Mesendoderm (in vitro differentiated cells): Measurements from ENCODE around the gene ACAP3.

Experiments
- DNase-seq: peaks from one replicate; pipeline ENCODE4 v3.0.0; 2013
- H2AK5ac ChIP-seq: 2 replicates; pipeline ENCODE4 v1.6.1; 2013; ENCODE audit warnings: low read length, inconsistent platforms
- H2BK120ac ChIP-seq: 2 replicates; pipeline ENCODE4 v1.6.1; 2013; ENCODE audit warnings: low read depth, mild to moderate bottlenecking, low read length, moderate library complexity, mixed read lengths
- H2BK15ac ChIP-seq: replicated peaks from 2 replicates; pipeline ENCODE4 v1.6.1; 2013; ENCODE audit warnings: low read depth, mild to moderate bottlenecking, moderate library complexity
- H2BK5ac ChIP-seq: 2 replicates; pipeline ENCODE4 v1.6.1; 2013; ENCODE audit warnings: low read length, inconsistent platforms
- H3K18ac ChIP-seq: 2 replicates; pipeline ENCODE4 v1.6.1; 2013; ENCODE audit warnings: mild to moderate bottlenecking, low read length, mixed read lengths
- H3K23ac ChIP-seq: one replicate; pipeline ENCODE4 v1.6.1; 2013; ENCODE audit warnings: low read length
- H3K27ac ChIP-seq: 2 replicates; pipeline ENCODE4 v1.5.1; 2013; ENCODE audit warnings: low read depth, mild to moderate bottlenecking, inconsistent platforms, low read length, moderate library complexity
- H3K27me3 ChIP-seq: 2 replicates; pipeline ENCODE4 v1.6.1; 2013; ENCODE audit warnings: low read length, control low read depth, mild to moderate bottlenecking, inconsistent platforms; ENCODE audit not compliant: insufficient read depth, poor library complexity
- H3K36me3 ChIP-seq: 2 replicates; pipeline ENCODE4 v1.6.1; 2013; ENCODE audit warnings: low read length, inconsistent platforms; ENCODE audit not compliant: control insufficient read depth, insufficient read depth
- H3K4ac ChIP-seq: one replicate; pipeline ENCODE4 v1.6.1; 2013; ENCODE audit warnings: low read depth, mild to moderate bottlenecking, low read length, moderate library complexity
- H3K4me1 ChIP-seq: 2 replicates; pipeline ENCODE4 v1.6.1; 2013; ENCODE audit warnings: low read depth, low read length, inconsistent platforms; ENCODE audit not compliant: control insufficient read depth
- H3K4me2 ChIP-seq: 2 replicates; pipeline ENCODE4 v1.6.1; 2013; ENCODE audit warnings: low read length
- H3K4me3 ChIP-seq: 2 replicates; pipeline ENCODE4 v1.5.1; 2013; ENCODE audit warnings: mild to moderate bottlenecking, low read length
- H3K56ac ChIP-seq: one replicate; pipeline ENCODE4 v1.6.1; 2013; ENCODE audit warnings: low read length
- H3K79me1 ChIP-seq: 2 replicates; pipeline ENCODE4 v1.6.1; 2013; ENCODE audit warnings: low read length, inconsistent platforms
- H3K79me2 ChIP-seq: 2 replicates; pipeline ENCODE4 v1.6.1; 2013; ENCODE audit warnings: mild to moderate bottlenecking, low read length; ENCODE audit not compliant: control insufficient read depth, insufficient read depth
- H3K9ac ChIP-seq: 2 replicates; pipeline ENCODE4 v1.6.1; 2013; ENCODE audit warnings: low read length, inconsistent platforms
- H4K5ac ChIP-seq: one replicate; pipeline ENCODE4 v1.6.1; 2013; ENCODE audit warnings: low read length
- H4K8ac ChIP-seq: one replicate; pipeline ENCODE4 v1.6.1; 2013; ENCODE audit warnings: low read depth, mild to moderate bottlenecking, control low read depth, low read length, moderate library complexity
- WGBS: extraction: QIAGEN DNeasy Blood & Tissue Kit; methylation state at CpG from one replicate; pipeline ENCODE4 v1.1.7; 2013; ENCODE audit warnings: low lambda C conversion rate, missing lambda C conversion rate; ENCODE audit not compliant: insufficient coverage; ENCODE audit errors: extremely low coverage; 5-methylcytosine and 5-hydroxymethylcytosine counted together

The ACAP3 gene

DNA sequence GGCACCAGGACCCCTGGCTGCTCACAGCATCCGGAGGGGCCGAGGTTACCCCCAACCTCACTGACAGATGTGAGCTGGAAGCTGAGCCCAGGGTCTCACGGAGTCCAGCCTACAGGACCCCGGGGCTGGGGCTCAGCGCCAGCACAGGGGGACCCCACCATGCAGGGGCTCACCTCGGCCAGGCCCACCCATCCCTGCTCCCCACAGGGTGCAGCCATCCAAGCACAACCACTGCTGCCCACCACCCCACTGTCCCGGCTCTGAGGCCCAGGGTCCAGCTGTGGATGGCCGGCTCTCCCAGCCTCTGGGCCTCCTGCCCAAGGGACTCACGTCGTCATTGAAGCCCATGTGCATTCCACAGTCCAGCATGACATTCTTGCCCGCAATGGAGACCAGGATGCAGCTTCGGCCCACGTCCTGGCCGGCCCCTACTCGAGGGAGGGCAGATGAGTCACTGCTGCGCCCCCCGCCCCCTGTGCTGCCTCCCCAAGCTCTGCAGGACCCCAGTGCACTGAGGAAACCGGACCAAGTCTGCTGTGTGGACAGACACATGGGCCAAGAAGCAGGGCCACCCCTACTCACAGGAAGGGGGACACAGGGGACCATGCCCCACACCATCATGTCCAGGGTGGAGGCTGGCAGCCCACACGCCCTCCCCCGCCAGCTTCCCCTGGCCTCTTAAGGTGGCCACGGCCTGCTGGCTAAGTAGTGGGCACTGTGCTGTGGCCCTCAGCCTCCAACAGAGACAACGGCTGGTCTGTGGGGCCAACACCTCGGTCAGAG lies 13.1 kb upstream of the ACAP3 start:
- Histone ChIP-seq H3K36me3 (no peaks in the 10 kb centered on the region), H3K9ac (no peak overlapping the region), H2BK120ac (no peak overlapping the region), H3K4me2 (no peak overlapping the region), H3K27ac (no peak overlapping the region), H4K8ac (no peak overlapping the region), H2AK5ac (no peak overlapping the region), H3K4me3 (no peak overlapping the region), H3K56ac (no peak overlapping the region), H2BK5ac (no peak overlapping the region), H3K4ac (no peak overlapping the region), H2BK15ac (no peak overlapping the region), H3K18ac (no peak overlapping the region), H3K23ac (no peak overlapping the region), H4K5ac (no peak overlapping the region), H3K27me3 (no peaks in the 10 kb centered on the region), H3K79me2 (peaks cover 41% of the 10 kb centered on the region), H3K79me1 (peaks cover 26% of the 10 kb centered on the region), H3K4me1 (no peaks in the 10 kb centered on the region)
- no peak for DNase-seq
- WGBS = no CpG with 5 or more reads among the region's 23 CpGs

DNA sequence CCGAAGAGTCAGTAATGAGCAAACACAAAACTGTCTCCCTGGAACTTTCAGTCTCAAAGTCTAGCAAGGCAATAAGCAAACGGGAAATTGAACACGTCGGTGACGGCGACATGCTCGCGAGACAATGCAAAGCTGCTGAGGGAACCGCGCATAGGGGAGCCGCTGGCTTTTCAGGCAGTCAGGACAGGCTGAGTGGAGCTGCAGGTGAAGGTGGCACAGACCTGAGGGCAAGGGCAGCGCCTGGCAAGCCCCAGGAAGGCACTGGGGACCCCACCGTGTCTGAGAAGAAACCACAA lies 11.9 kb upstream of the ACAP3 start:
- no CpG with 5 or more reads among the region's 13 CpGs for WGBS
- DNase-seq = no peak
- Histone ChIP-seq H3K18ac (no peak overlapping the region), H3K4ac (no peak overlapping the region), H3K79me2 (peaks cover 38% of the 10 kb centered on the region), H2AK5ac (no peak overlapping the region), H4K5ac (no peak overlapping the region), H2BK5ac (no peak overlapping the region), H2BK120ac (no peak overlapping the region), H3K4me3 (no peak overlapping the region), H3K4me2 (no peak overlapping the region), H3K79me1 (peaks cover 24% of the 10 kb centered on the region), H4K8ac (no peak overlapping the region), H3K27me3 (no peaks in the 10 kb centered on the region), H3K27ac (no peak overlapping the region), H3K9ac (no peak overlapping the region), H3K23ac (no peak overlapping the region), H3K56ac (no peak overlapping the region), H2BK15ac (no peak overlapping the region), H3K36me3 (no peaks in the 10 kb centered on the region), H3K4me1 (peaks cover 2% of the 10 kb centered on the region)

DNA sequence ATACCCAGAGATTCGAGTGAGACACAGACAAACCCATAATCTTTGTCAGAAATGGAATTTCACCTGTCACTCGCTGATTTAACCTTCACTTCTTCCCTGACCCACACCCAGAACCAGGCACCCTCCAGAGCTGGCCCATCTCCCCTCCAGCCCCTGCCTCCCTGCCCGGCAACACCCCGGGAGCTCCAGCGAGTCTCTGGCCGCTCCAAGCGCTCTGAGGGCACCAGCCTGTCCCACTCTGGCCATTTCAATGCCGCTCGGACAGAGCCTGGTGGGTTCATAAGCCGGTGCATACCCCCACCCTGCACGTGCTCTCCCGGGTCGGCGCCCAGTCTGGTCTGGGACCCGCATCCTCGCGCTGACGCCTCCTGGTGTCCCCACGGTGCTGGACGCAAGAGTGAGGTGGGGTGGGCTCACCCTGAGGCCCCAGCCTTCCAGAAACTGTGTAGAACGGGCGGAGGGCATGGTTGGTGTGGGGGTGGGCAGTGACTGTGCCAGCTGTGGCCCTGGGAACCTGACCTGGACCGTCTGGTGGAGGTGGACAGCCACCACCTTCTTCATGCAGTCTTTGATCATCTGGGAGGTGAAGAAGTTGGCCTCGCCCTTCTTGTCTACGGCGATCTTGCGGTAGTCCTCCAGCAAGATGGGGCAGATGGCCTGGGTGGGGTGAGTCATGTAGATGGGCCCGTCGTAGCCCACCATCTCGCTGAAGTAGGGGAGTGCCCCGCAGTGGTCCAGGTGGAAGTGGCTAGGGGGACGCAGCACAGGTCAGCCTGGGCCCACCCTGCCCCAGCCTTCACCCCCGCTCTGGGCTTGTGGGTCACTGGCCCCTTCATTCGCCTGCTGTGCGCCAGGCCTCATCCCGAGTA lies 11.3 kb upstream of the ACAP3 start:
- Histone ChIP-seq H3K4ac (no peak overlapping the region), H2BK120ac (no peak overlapping the region), H3K56ac (no peak overlapping the region), H2AK5ac (no peak overlapping the region), H3K27me3 (no peaks in the 10 kb centered on the region), H3K18ac (no peak overlapping the region), H4K5ac (no peak overlapping the region), H3K23ac (no peak overlapping the region), H3K9ac (no peak overlapping the region), H3K79me2 (peaks cover 34% of the 10 kb centered on the region), H3K79me1 (peaks cover 24% of the 10 kb centered on the region), H2BK5ac (no peak overlapping the region), H2BK15ac (no peak overlapping the region), H3K4me3 (no peak overlapping the region), H4K8ac (no peak overlapping the region), H3K36me3 (peaks cover 4% of the 10 kb centered on the region), H3K4me1 (peaks cover 2% of the 10 kb centered on the region), H3K27ac (no peak overlapping the region), H3K4me2 (no peak overlapping the region)
- no CpG with 5 or more reads among the region's 36 CpGs for WGBS
- DNase-seq = no peak

DNA sequence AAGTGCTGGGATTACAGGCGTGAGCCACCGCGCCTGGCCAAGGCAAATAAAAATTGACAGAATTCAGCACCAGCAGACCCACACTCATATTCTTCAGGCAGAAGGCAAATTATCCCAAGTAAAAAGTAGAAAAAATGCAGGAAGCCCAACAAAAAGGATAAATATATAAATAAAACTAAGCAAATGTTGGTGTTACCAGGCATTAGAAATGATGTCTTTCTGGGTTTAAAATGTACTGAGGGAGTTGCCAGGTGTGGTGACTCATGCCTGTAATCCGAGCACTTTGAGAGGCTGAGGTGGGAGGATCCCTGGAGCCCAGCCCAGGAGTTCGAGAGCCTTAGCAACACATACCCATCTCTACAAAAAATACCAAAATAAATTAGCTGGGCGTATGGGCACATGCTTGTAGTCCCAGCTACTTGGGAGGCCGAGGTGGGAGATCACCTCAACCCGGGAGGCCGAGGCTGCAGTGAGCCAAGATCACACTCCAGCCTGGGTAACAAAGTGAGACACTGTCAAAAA lies 10.5 kb upstream of the ACAP3 start:
- H4K8ac ChIP-seq = no peak overlapping the region
- no peak overlapping the region for H3K4me3 ChIP-seq
- WGBS = no CpG with 5 or more reads among the region's 9 CpGs
- H3K4ac ChIP-seq = no peak overlapping the region
- H3K4me1 ChIP-seq = peaks cover 2% of the 10 kb centered on the region
- no peak overlapping the region for H3K27ac ChIP-seq
- peaks cover 22% of the 10 kb centered on the region for H3K79me1 ChIP-seq
- no peak overlapping the region for H4K5ac ChIP-seq
- DNase-seq = peak; percentile 72
- H3K9ac ChIP-seq = no peak overlapping the region
- no peak overlapping the region for H3K18ac ChIP-seq
- H3K36me3 ChIP-seq = peaks cover 10% of the 10 kb centered on the region
- no peak overlapping the region for H2BK120ac ChIP-seq
- no peak overlapping the region for H3K56ac ChIP-seq
- H3K79me2 ChIP-seq = peaks cover 30% of the 10 kb centered on the region
- H3K23ac ChIP-seq = no peak overlapping the region
- no peak overlapping the region for H2BK5ac ChIP-seq
- no peak overlapping the region for H3K4me2 ChIP-seq
- no peak overlapping the region for H2BK15ac ChIP-seq
- no peaks in the 10 kb centered on the region for H3K27me3 ChIP-seq
- H2AK5ac ChIP-seq = no peak overlapping the region

DNA sequence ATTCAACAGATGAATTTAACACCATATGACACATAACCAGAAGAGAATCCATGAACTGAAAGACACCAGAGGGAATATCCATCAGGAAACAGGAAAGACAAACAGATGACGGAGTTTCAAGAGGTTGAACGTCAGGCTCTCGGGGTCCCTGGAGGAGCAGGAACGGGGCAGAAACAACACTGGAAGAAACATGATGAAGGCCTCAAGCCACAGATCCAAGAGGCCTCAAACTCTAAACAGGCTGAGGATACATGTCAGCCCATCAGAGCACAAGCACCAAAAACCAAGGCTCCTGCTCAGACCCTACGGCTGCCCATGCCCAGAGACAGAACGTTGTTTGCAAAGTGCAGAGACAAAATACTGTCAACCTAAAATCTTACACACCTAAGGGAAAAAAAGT lies 9.7 kb upstream of the ACAP3 start:
- H4K8ac ChIP-seq = no peak overlapping the region
- H3K4me3 ChIP-seq = no peak overlapping the region
- no CpG with 5 or more reads among the region's 6 CpGs for WGBS
- no peak overlapping the region for H3K56ac ChIP-seq
- H3K27ac ChIP-seq = no peak overlapping the region
- H3K36me3 ChIP-seq = peaks cover 14% of the 10 kb centered on the region
- no peak overlapping the region for H4K5ac ChIP-seq
- H3K18ac ChIP-seq = no peak overlapping the region
- no peak overlapping the region for H3K4me2 ChIP-seq
- H3K79me1 ChIP-seq = peaks cover 19% of the 10 kb centered on the region
- no peak overlapping the region for H2BK120ac ChIP-seq
- H3K79me2 ChIP-seq = peaks cover 24% of the 10 kb centered on the region
- H2BK5ac ChIP-seq = no peak overlapping the region
- no peak overlapping the region for H2AK5ac ChIP-seq
- H3K23ac ChIP-seq = no peak overlapping the region
- no peaks in the 10 kb centered on the region for H3K27me3 ChIP-seq
- H3K4me1 ChIP-seq = peaks cover 2% of the 10 kb centered on the region
- no peak overlapping the region for H3K9ac ChIP-seq
- no peak for DNase-seq
- no peak overlapping the region for H3K4ac ChIP-seq
- no peak overlapping the region for H2BK15ac ChIP-seq
